Measurements from ENCODE around the gene LMX1B.

LMX1B gene

GRCh38 chr9:126690431-126691051 lies 76.8 kb downstream of the LMX1B start:
- H3K27ac ChIP-seq, result no peak overlapping the region
- DNase-seq (ENCODE audit: low read depth, low spot score), result no peak

- no peak for DNase-seq (ENCODE audit: low read depth, low spot score)
- no peak overlapping the region for H3K27ac ChIP-seq
Observed at GRCh38 chr9:126692041-126692758, 78.5 kb downstream of the LMX1B start.

GRCh38 chr9:126692759-126693427 lies 79.2 kb downstream of the LMX1B start:
- DNase-seq (ENCODE audit: low read depth, low spot score), result no peak
- H3K27ac ChIP-seq, result no peak overlapping the region

DNA sequence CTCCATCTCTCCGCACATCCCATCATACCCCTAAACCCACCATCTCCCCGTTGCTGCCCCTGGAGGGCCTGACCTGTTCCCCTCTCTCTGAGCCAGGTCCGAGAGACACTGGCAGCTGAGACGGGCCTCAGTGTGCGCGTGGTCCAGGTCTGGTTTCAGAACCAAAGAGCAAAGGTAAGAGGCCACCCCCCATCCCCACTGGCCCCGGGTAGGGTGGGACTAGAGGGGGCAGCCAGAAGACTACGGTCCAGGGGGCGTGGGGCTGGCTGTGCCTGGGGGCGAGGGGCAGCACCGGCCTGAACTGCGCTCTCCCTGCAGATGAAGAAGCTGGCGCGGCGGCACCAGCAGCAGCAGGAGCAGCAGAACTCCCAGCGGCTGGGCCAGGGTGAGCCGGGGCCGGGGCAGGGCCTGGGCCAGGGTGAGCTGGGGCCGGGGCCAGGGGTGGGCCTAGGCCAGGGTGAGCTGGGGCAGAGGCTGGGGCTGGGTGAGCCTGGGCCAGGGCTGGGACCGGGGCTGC lies 79.8 kb downstream of the LMX1B start:
- no peak for DNase-seq (ENCODE audit: low read depth, low spot score)
- no peak overlapping the region for H3K27ac ChIP-seq

DNA sequence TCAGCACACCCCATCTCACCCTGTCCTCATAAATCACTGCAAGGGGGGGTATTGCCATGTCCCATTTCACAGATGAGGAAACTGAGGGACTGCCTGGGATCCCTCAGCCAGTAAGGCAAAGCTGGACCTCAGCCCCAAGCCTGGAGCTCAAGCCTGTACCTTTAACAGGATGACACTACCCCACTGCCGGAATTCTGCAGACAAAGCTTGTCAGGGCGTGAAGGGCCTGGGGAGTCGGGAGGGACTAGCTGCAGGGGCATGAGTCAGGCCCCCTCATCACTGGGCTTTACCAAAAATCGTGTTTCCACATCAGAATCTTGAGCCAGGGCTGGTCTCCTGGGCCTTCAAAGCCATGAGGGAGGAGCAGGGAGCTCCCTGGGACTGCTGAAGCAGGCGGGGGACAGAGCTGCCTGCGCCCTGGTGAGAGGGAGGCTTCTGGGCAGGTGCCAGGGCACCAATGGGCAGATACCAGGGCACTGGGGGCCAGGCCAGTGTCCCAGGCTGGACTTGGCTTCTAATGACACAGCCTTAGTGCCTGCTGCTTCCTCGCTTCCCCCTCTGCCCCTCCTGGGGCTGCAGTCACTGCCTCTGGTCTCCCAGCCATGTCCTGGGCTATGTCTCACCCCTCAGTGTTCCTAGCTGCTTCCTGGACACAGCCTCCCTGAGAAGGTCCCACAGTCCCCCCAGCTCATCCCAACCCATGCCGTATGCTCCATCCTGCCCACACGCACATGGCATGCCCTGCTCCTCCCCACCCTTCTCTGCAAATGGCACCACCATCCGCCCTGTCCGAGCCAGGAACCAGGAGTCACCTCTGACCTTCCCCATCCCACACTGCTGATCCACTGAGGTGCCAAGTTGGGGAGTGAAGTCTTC lies 80.7 kb downstream of the LMX1B start:
- no peak for DNase-seq (ENCODE audit: low read depth, low spot score)
- H3K27ac ChIP-seq, result no peak overlapping the region

- no peak for DNase-seq (ENCODE audit: low read depth, low spot score)
- H3K27ac ChIP-seq, result no peak overlapping the region
Observed at GRCh38 chr9:126695186-126695585, 81.5 kb downstream of the LMX1B start.

DNA sequence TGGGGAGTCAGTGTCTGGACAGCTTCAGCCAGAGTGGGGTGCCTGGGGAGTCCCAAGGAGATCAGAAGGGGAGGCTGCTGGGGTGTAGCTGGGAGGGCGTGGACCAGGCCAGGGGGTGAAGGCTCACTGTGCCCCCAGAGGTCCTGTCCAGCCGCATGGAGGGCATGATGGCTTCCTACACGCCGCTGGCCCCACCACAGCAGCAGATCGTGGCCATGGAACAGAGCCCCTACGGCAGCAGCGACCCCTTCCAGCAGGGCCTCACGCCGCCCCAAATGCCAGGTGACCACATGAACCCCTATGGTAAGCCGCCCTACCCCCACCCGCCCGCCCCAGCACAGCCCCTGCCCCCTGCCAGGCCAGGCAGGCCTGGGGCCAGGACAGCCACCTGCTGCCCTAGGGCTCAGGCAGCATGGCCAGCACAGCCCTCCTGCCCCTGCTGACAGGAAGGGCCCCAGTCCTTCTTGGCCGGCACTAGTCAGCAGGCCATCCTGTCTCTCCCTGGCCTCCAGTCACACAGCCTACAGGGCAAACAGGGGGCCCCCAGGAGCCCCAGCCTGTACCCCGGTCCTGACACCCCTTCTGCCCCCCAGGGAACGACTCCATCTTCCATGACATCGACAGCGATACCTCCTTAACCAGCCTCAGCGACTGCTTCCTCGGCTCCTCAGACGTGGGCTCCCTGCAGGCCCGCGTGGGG lies 82.1 kb downstream of the LMX1B start:
- H3K27ac ChIP-seq, result no peak overlapping the region
- DNase-seq (ENCODE audit: low read depth, low spot score), result no peak

- DNase-seq (ENCODE audit: low read depth, low spot score), result no peak
- no peak overlapping the region for H3K27ac ChIP-seq
Observed at GRCh38 chr9:126696401-126697145, 82.8 kb downstream of the LMX1B start.

GRCh38 chr9:126697330-126697729 lies 83.6 kb downstream of the LMX1B start:
- DNase-seq (ENCODE audit: low read depth, low spot score), result no peak
- H3K27ac ChIP-seq, result no peak overlapping the region

GRCh38 chr9:126698251-126698650 lies 84.5 kb downstream of the LMX1B start:
- no peak overlapping the region for H3K27ac ChIP-seq

DNA sequence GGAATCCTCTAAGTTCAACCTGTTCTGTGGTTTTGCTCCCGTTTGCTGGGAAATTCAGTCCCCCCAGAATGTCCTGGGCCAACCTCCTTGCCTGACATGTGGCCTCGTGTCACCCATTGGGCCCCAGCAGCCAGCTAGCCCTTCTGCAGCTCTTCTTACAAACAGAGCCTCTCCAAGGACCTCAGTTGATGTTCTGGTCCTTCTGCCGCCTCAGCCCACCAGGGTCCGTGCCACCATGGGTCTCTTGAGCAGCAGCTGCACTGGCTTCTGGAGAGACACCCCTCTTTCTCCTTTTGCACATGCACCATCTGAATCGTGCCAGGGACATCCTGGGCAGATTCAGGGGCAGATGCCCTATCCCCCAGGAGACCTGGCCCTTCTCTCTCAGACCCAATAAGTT lies 85.0 kb downstream of the LMX1B start:
- H3K27ac ChIP-seq, result no peak overlapping the region
- no peak for DNase-seq (ENCODE audit: low read depth, low spot score)

More at GRCh38 chr9:126698251-126698650, 84.5 kb downstream of the LMX1B start:
- DNase-seq (ENCODE audit: low read depth, low spot score), result no peak

DNA sequence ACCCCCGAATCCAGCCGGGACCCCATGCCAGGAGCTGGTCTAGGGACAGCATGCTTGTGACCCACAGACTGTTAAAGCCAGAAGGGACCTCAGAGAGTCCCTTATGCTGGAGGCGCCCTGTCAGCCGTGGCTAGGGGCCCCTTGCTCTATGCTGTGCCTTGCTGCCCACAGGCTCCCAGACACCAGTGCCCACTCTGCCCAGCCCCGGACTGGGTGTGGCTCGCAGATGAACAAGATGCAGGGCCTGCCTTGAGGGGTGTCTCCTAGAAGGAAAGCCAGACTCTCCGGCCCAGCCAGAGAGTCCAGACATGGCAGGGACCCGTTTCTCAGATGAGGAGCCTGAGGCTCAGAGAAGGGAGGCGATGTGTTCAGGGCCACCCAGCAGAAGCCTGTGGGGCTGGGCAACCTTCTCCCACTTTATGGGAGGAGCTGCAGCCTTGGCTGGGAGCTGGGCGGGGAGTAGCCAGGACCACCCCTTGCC lies 85.7 kb downstream of the LMX1B start:
- H3K27ac ChIP-seq, result no peak overlapping the region
- DNase-seq (ENCODE audit: low read depth, low spot score), result no peak

DNA sequence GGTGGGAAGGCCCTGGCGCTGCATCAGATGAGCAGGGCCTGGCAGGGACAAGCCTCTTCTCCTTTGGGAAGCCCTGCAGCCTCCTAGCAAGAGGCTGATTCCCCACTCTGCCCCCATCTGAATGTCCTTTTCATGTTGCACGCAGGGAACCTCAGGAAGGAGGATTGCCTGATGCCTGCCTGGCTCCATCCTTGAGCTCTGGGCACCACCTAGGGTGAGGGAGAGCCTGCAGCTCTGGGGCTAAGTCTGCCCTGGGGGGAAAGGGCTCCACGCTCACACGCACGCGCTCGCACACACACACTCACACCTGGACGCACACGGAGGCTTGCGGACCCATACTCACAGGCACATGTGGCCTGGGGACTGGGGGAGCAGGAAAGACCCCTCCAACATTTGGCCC lies 86.6 kb downstream of the LMX1B start:
- no peak overlapping the region for H3K27ac ChIP-seq
- DNase-seq (ENCODE audit: low read depth, low spot score), result no peak

GRCh38 chr9:126700903-126701812 lies 87.4 kb downstream of the LMX1B start:
- H3K27ac ChIP-seq, result no peak overlapping the region

GRCh38 chr9:126701813-126702140 lies 88.0 kb downstream of the LMX1B start:
- no peak for DNase-seq (ENCODE audit: low read depth, low spot score)
- H3K27ac ChIP-seq, result no peak overlapping the region

More at GRCh38 chr9:126700903-126701812, 87.4 kb downstream of the LMX1B start:
- DNase-seq (ENCODE audit: low read depth, low spot score), result no peak

- H3K27ac ChIP-seq, result no peak overlapping the region
- no peak for DNase-seq (ENCODE audit: low read depth, low spot score)
Observed at GRCh38 chr9:126702151-126703001, 88.6 kb downstream of the LMX1B start.
